Keratinocyte (primary cell): ENCODE measurements around the gene WNT4.

Experiments
- EZH2 ChIP-seq: IDR thresholded peaks from one replicate; pipeline ENCODE4 v1.6.1; 2012; ENCODE audit warnings: inconsistent platforms, mild to moderate bottlenecking, low read length, moderate library complexity
- TF ChIP-seq, protein P1 (sequence below), 3 experiments: IDR thresholded peaks in 1 of 3; conservative IDR thresholded peaks in 1 of 3; optimal IDR thresholded peaks in 1 of 3; 2 replicates in 2 of 3; 3 replicates in 1 of 3; pipeline versions ENCODE3 to v1.5.1; 2011; ENCODE audit warnings: low read length in 3 of 3, mild to moderate bottlenecking in 3 of 3, moderate library complexity in 2 of 3, control low read depth in 1 of 3, inconsistent platforms in 1 of 3; ENCODE audit not compliant: insufficient read depth in 2 of 3; ENCODE audit errors: extremely low read depth in 1 of 3

DNA sequence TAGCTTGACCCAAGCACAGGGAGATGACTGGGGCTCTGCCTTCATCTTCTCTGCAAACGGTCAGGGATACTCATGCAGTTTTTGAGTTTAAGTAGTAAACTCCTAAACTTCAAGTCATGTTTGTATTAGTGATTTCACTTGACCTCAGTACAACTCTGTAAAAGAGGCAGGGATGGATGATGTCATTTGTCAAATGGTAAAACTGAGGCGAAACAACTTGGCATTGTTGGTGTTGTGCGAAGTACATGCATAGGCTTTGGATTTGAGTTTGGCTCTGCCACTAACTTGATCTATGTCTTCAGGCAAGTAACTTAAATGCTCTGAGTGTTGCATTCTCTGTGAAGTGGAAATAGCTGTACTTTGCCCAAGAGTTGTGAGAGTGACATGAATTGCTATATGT is 42.7 kb downstream of the WNT4 start:
- TF ChIP-seq, protein P1, sequence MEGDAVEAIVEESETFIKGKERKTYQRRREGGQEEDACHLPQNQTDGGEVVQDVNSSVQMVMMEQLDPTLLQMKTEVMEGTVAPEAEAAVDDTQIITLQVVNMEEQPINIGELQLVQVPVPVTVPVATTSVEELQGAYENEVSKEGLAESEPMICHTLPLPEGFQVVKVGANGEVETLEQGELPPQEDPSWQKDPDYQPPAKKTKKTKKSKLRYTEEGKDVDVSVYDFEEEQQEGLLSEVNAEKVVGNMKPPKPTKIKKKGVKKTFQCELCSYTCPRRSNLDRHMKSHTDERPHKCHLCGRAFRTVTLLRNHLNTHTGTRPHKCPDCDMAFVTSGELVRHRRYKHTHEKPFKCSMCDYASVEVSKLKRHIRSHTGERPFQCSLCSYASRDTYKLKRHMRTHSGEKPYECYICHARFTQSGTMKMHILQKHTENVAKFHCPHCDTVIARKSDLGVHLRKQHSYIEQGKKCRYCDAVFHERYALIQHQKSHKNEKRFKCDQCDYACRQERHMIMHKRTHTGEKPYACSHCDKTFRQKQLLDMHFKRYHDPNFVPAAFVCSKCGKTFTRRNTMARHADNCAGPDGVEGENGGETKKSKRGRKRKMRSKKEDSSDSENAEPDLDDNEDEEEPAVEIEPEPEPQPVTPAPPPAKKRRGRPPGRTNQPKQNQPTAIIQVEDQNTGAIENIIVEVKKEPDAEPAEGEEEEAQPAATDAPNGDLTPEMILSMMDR (optimal IDR thresholded peaks at IDR 0.05 in 1 of 3, IDR thresholded peaks at IDR 0.05 in 1 of 3, conservative IDR thresholded peaks at IDR 0.05 in 1 of 3; ENCODE audit: extremely low read depth in 1 of 3, insufficient read depth in 2 of 3, low read length in 3 of 3): no peak
- no peak for TF ChIP-seq EZH2
